Heart left ventricle (tissue), 16 donors: ENCODE measurements around the gene IFI27L1. TPM values are rescaled to one million over a fixed set of nuclear protein-coding genes. Genes with fewer than 3 reads are reported as not detected.
A peak's percentile ranks its signal among the peaks of the same experiment; 100 is the strongest.

Experiments used
- ATAC-seq, 4 donors: fragments of 200-7000 bp; cut with Tn5 transposase; one replicate each; pipeline ENCODE4 v1.9.1; 2020 to 2022; ENCODE audit warnings: moderate library complexity in 4 of 4, mild to moderate bottlenecking in 3 of 4, moderate number of reproducible peaks in 1 of 4
- DNase-seq, 5 donors: peaks; one replicate each; pipeline ENCODE4 v3.0.0-alpha.2; 2020
- H3K27ac ChIP-seq, 12 donors: fragments of 200-600 bp; sonication (generic) in 4 of 12; one replicate each; pipeline versions ENCODE4 v1.5.0 to v1.8.0; 2016 to 2022; ENCODE audit warnings: mild to moderate bottlenecking in 2 of 12
- H3K27me3 ChIP-seq, 9 donors: fragments of 200-600 bp; sonication (generic) in 2 of 9; one replicate each; pipeline versions ENCODE4 v1.5.1 to v1.8.0; 2016 to 2022; ENCODE audit warnings: mild to moderate bottlenecking in 3 of 9
- H3K36me3 ChIP-seq, 9 donors: fragments of 200-600 bp; sonication (generic) in 2 of 9; one replicate each; pipeline versions ENCODE4 v1.5.0 to v1.8.0; 2018 to 2022; ENCODE audit warnings: mild to moderate bottlenecking in 2 of 9
- H3K4me1 ChIP-seq, 12 donors: fragments of 200-600 bp; sonication (generic) in 4 of 12; one replicate each; pipeline versions ENCODE4 v1.5.0 to v1.8.0; 2016 to 2022; ENCODE audit warnings: mild to moderate bottlenecking in 3 of 12
- H3K4me3 ChIP-seq, 12 donors: fragments of 200-600 bp; sonication (generic) in 4 of 12; one replicate each; pipeline versions ENCODE4 v1.5.0 to v1.8.0; 2017 to 2022; ENCODE audit warnings: mild to moderate bottlenecking in 9 of 12, moderate library complexity in 4 of 12
- H3K9me3 ChIP-seq, 12 donors: fragments of 200-600 bp; sonication (generic) in 4 of 12; one replicate each; pipeline versions ENCODE4 v1.5.0 to v1.8.0; 2016 to 2022; ENCODE audit warnings: mild to moderate bottlenecking in 1 of 12
- CTCF ChIP-seq, 12 donors: fragments of 200-600 bp; sonication (generic) in 4 of 12; IDR thresholded peaks; one replicate each; pipeline versions ENCODE4 v1.5.0 to v1.8.0; 2018 to 2022; ENCODE audit warnings: antibody characterized with exemption in 12 of 12, mild to moderate bottlenecking in 5 of 12
- POLR2A ChIP-seq, 2 donors: fragments of 450-650 bp; IDR thresholded peaks; one replicate each; pipeline ENCODE4 v1.6.1; 2017; ENCODE audit warnings: antibody characterized with exemption in 2 of 2, mild to moderate bottlenecking in 2 of 2, moderate library complexity in 2 of 2
- WGBS, 4 donors: extraction: QIAGEN DNeasy Blood & Tissue Kit in 2 of 4; methylation state at CpG; one replicate each; pipeline versions ENCODE4 v1.1.5 to v1.1.7; 2013 to 2018; 5-methylcytosine and 5-hydroxymethylcytosine counted together
- intact Hi-C, 10 donors: fragments of 100-400 bp; cut with DNase I; formaldehyde crosslinking; loops; one replicate each; pipeline versions ENCODE4 v1.11.1 to v1.14.2; 2022
- polyA plus RNA-seq, 2 donors: library from polyadenylated mRNA; stranded (reverse); fragments of 200-250 nt; gene quantifications; one replicate each; pipeline ENCODE4 v1.2.3, GENCODE V29; 2013
- total RNA-seq, 9 donors: library from RNA; depleted of rRNA in 2 of 9; stranded (reverse); fragments of >200 nt in 2 of 9; fragmentation: NEBNext Ultra II Directional in 3 of 9; extraction: Animal tissue kit (Norgen Biotek cat#: 25700) in 3 of 9; gene quantifications; one replicate each; pipeline versions ENCODE4 v1.1.0 to v1.2.4, GENCODE V29; 2016 to 2023
- donor health status: ischemic (EF 13 %, LVEDD 7.1; RV severe dilation, severe dysfunction).
- donor health status: healthy with polysubstance abuse.
- donor health status: DM: no; HTN: yes; CAD: no.
- donor health status: DM: no; HTN: no; CAD: no.
- donor health status: ischemic (EF 25% LVEDD 6.9; RV normal size, moderate dysfunction).
- donor health status: ischemic (EF 25% LVEDD 5.7; RV mildly dilated, moderate dysfunction).
- donor health status: healthy.
- donor health status: DM: yes; HTN: yes; CAD: no.
- donor health status: ischemic (EF 35%, LVEDD 5.7; RV mildly dilated, moderate dysfunction).
- donor health status: nonischemic (EF 11% LVEDD 7.7; RV severe dilation, severe dysfunction).
- donor health status: DM: yes; HTN: yes; CAD: no.
- donor health status: PGD.
- donor health status: ischemic (EF 29% LVEDD 5.4; RV normal size, mild dysfunction).
- donor health status: nonischemic (EF 23%, LVEDD 6.1; RV moderate dilation, normal function).

IFI27L1 gene
- total and polyA plus RNA-seq, 11 donors: 8.9 to 45.0 (median 16.8) TPM

- 58 to 78% (median 67%) methylated on average over 3 of the region's 3 CpGs for whole genome bisulfite sequencing, 4 donors
- H3K27ac ChIP-seq: no peak overlapping the region
- no peaks in the 10 kb centered on the region for H3K4me1 ChIP-seq
- TF ChIP-seq POLR2A (IDR thresholded peaks at IDR 0.05) (no peak), CTCF (IDR thresholded peaks at IDR 0.05) (no peak)
- intact Hi-C loops: no loop called here
- no peaks in the 10 kb centered on the region for H3K36me3 ChIP-seq
- H3K9me3 ChIP-seq: no peaks in the 10 kb centered on the region
- DNase-seq: no peak
- no peaks in the 10 kb centered on the region for H3K27me3 ChIP-seq
- no peak for ATAC-seq
- no peak overlapping the region for H3K4me3 ChIP-seq
These were observed 61.1 kb downstream of the IFI27L1 start for GRCh38 chr14:94142247-94142646.

GRCh38 chr14:94142836-94143235 is 61.7 kb downstream of the IFI27L1 start:
- intact Hi-C loops: no loop called here
- 88 to 93% (median 89%) methylated on average over 1 of the region's 1 CpG for whole genome bisulfite sequencing, 4 donors
- Histone ChIP-seq H3K4me3 (no peak overlapping the region), H3K4me1 (no peaks in the 10 kb centered on the region), H3K36me3 (no peaks in the 10 kb centered on the region), H3K9me3 (no peaks in the 10 kb centered on the region), H3K27me3 (no peaks in the 10 kb centered on the region), H3K27ac (no peak overlapping the region)
- no peak for TF ChIP-seq CTCF (IDR thresholded peaks at IDR 0.05)
- no peak for TF ChIP-seq POLR2A (IDR thresholded peaks at IDR 0.05)
- DNase-seq: no peak
- no peak for ATAC-seq

- intact Hi-C loops: no loop called here
- Histone ChIP-seq H3K27ac (no peak overlapping the region), H3K36me3 (no peaks in the 10 kb centered on the region), H3K4me1 (no peaks in the 10 kb centered on the region), H3K27me3 (no peaks in the 10 kb centered on the region), H3K9me3 (no peaks in the 10 kb centered on the region), H3K4me3 (no peak overlapping the region)
- ATAC-seq (no peak), DNase-seq (no peak)
- 76 to 83% (median 77%) methylated on average over 3 of the region's 3 CpGs for WGBS, 4 donors
- TF ChIP-seq POLR2A (IDR thresholded peaks at IDR 0.05): no peak
- peak in 5 of 12 donors; percentile 7 to 24 (median 12) for TF ChIP-seq CTCF (IDR thresholded peaks at IDR 0.05)
These were observed 62.1 kb downstream of the IFI27L1 start for GRCh38 chr14:94143239-94143638.

- Histone ChIP-seq H3K4me3 (no peak overlapping the region), H3K9me3 (no peaks in the 10 kb centered on the region), H3K27ac (no peak overlapping the region), H3K27me3 (no peaks in the 10 kb centered on the region), H3K36me3 (no peaks in the 10 kb centered on the region), H3K4me1 (no peaks in the 10 kb centered on the region)
- intact Hi-C loops: no loop called here
- WGBS, 4 donors: 90 to 93% (median 91%) methylated on average over 4 of the region's 4 CpGs
- TF ChIP-seq POLR2A (IDR thresholded peaks at IDR 0.05) (no peak), CTCF (IDR thresholded peaks at IDR 0.05) (no peak)
- DNase-seq (no peak), ATAC-seq (no peak)
These were observed 62.6 kb downstream of the IFI27L1 start for GRCh38 chr14:94143711-94144110.
